CD4-positive, alpha-beta T cell treated with Interleukin-12 subunit alpha and Interleukin-12 subunit beta, for 1 hour (primary cell): ENCODE data around the gene PKMYT1.

Experiments used
- DNase-seq: peaks from one replicate; pipeline ENCODE4 v3.0.0-alpha.2; 2020

The PKMYT1 gene

DNA sequence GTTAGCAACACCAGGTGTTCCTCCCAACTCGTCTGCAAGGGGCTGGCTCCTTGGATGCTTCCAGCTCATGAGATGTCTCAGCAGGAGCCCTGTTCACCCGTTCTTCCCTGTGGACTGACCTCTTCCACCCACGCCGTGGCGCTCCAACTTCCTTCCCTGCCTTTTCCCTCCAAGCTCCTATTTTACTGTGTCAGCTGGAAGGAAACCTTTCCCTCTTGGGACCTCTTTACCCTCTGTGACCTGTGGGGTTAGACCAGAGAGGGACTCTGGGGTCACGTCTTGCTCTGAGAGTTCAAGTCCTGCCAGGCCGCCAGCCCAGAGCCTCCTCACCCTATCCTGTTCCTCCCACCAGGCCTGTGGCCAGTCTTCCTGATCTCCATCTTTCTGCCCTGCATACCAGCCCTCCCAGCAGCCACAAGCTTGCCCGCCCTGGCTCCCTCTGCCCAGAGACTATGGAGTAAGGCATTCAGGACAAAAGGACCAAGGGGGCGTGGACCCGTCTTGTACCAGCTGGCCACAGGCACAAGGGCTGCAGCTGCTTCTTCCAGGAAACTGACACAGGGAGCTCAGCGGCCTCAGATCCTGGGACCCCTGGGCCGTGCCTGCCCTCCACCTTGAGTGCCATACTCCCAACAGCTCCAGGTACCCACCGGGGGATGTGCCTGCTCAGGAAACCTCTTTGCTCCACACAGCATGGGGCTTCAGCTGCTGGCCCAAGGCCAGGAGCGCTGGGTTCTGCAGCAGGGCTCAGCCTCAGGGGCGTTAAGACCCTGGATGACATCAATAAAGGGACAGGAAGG, 8.1 kb downstream of the PKMYT1 start:
- DNase-seq = no peak

DNA sequence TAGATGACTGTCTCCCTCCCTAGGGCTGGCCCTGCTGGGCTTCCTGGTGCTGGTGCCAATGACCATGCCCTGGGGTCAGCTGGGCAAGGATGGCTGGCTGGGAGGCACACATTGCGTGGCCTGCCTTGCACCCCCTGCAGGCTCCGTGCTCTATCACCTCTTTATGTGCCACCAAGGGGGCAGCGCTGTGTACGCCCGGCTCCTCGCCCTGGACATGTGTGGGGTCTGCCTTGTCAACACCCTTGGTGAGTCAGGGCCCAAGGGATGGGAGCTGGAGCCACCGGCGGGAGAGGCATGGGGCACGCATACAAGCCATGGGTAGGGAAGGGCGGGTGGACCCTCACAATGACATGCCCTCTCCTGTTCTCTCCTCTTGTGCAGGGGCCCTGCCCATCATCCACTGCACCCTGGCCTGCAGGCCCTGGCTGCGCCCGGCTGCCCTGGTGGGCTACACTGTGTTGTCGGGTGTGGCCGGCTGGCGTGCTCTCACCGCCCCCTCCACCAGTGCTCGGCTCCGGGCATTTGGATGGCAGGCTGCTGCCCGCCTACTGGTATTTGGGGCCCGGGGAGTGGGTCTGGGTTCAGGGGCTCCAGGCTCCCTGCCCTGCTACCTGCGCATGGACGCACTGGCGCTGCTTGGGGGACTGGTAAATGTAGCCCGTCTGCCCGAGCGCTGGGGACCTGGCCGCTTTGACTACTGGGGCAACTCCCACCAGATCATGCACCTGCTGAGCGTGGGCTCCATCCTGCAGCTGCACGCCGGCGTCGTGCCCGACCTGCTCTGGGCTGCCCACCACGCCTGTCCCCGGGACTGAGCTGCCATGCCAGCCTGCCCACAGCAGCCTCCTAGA, 8.9 kb downstream of the PKMYT1 start:
- no peak for DNase-seq

- DNase-seq = no peak
These were observed 9.7 kb downstream of the PKMYT1 start for GRCh38 chr16:2970563-2970962.

DNA sequence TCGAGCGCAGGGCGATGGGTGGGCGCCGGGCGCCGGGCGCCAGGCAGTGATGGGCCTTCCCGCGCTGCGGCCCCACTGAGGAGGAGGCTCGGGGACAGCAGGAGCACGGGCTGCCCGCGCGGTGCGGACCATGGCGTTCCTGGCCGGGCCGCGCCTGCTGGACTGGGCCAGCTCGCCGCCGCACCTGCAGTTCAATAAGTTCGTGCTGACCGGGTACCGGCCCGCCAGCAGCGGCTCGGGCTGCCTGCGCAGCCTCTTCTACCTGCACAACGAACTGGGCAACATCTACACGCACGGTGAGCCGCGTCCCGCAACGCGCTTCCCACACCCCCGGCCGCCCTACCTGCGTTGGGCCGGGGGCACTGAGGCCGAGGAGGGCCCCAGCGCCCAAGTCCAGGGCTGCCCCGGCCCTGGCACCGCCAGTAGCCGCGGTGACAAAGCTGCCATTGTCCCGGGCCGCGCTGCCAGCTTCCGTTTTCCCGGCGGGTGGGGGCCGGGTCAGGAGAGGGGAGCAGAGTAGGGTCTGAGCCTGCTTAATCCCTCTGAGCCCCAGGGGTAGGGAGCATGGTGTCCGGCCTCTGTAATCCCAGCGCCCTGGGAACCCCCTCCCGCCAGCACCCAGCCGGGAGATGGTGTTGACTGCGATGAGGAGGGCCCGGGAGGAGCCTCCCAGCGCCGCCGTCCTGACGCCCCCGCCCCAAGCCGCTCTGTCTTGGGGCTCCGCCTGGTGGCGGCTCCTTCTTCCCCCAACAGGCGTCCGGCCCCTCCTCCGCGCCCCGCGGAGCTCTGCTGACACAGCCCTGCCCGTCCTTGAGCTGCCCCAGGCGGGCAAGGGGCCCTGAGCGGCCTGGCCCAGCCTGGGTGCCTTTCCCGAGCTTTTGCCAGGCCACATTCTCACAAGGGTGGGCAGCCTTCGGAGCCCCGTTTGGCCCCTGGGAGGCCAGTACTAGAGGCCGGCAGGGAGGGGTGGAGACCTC, 10.4 kb downstream of the PKMYT1 start:
- DNase-seq = peak; percentile 68

DNA sequence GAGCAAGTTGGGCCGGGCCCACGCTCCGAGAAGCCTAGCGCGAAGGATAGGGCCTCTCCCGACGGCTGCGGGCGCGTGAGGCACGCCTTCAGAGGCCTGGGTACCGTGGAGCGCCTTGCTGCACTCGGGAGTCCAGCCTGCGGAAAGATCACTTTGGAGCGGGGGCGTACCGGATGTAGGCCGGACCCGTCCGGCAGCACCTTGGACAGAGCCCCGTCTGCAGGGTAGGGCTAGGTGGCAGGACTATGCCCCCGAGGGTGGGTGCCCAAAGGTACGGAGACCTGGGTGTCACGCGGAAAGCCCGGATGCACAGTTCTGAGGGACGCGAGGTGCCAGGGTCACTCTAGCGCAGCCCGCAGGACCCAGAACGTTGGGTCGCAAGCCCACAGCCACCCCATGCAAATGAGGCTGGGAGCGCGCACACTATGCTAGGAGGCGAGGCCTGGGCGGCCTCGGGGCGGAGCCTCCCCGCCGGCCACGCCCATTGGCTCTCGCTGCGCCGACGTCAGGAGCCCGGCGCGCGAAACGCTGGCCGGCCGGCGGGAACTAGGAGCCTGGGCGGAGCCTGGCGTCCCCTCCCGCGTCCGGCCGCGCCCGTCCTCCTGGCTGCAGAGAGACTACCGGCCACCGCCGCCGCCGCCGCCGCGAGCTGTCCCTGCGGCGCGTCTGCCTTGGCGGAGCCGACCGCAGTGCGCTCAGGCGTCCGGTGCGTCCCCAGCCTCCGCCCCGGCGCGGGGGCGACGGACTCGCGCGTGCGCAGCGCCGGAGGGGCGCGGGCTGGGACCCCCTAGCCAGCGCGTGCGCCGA, 11.3 kb downstream of the PKMYT1 start, which contains the start of gene PAQR4:
Gene PAQR4 (plus strand): TSS at position 611 of the 807 bp plus-strand sequence. CDS start 327 bp downstream, outside the sequence.
- peak; percentile 86 for DNase-seq

- no peak for DNase-seq
These were observed 11.9 kb downstream of the PKMYT1 start for GRCh38 chr16:2968368-2968737.

- DNase-seq = no peak
These were observed 12.5 kb downstream of the PKMYT1 start for GRCh38 chr16:2967721-2968161.

DNA sequence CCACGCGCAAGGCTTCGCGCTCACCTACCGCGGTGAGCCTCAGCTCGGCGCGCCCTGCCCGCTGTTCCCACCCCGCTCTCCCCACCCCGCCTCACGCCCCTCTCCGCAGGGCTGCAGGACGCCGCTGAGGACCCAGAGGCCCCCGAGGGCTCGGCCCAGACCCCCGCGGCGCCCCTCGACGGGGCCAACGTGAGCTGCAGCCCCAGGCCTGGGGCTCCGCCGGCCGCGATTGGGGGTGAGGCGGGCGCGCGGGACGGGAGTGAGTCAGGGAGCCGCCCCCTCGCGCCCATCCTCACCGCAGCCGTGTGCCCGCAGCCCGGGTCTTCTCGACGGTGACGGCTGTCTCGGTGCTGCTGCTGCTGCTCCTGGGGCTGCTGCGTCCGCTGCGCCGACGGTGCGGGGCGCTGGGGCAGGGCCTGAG, 13.0 kb downstream of the PKMYT1 start:
- no peak for DNase-seq

GRCh38 chr16:2966808-2967191, 13.4 kb downstream of the PKMYT1 start:
- DNase-seq = no peak

- no peak for DNase-seq
These were observed 14.0 kb downstream of the PKMYT1 start for GRCh38 chr16:2966043-2966807.

GRCh38 chr16:2964475-2965336, 15.5 kb downstream of the PKMYT1 start:
- DNase-seq = peak; percentile 75

GRCh38 chr16:2963723-2964474, 16.3 kb downstream of the PKMYT1 start, which contains the start of gene KREMEN2:
KREMEN2 (plus strand) TSS chr16:2964275; CDS start chr16:2964521, 246 bp downstream.
- DNase-seq = no peak

- DNase-seq = peak; percentile 60
These were observed 17.0 kb downstream of the PKMYT1 start for GRCh38 chr16:2963074-2963722.

- no peak for DNase-seq
These were observed 17.7 kb downstream of the PKMYT1 start for GRCh38 chr16:2962334-2963073.

- DNase-seq = no peak
These were observed 19.8 kb downstream of the PKMYT1 start for GRCh38 chr16:2960183-2961010.

GRCh38 chr16:2959206-2959605, 21.0 kb downstream of the PKMYT1 start:
- DNase-seq = no peak

GRCh38 chr16:2956579-2956956, 23.7 kb downstream of the PKMYT1 start:
- no peak for DNase-seq
